ENCODE data around the gene QPCTL.

The QPCTL gene

GRCh38 chr19:45650722-45651121 lies 41.7 kb upstream of the QPCTL start:
- H3K4me3 ChIP-seq (ENCODE audit: low read depth, low read length, poor library complexity, severe bottlenecking) = no peak overlapping the region
- no peaks in the 10 kb centered on the region for H4K20me1 ChIP-seq (ENCODE audit: insufficient read depth, low read length)
- no peak for TF ChIP-seq EZH2 (IDR thresholded peaks at IDR 0.05; ENCODE audit: borderline replicate concordance, low read length)
- TF ChIP-seq, protein P1, sequence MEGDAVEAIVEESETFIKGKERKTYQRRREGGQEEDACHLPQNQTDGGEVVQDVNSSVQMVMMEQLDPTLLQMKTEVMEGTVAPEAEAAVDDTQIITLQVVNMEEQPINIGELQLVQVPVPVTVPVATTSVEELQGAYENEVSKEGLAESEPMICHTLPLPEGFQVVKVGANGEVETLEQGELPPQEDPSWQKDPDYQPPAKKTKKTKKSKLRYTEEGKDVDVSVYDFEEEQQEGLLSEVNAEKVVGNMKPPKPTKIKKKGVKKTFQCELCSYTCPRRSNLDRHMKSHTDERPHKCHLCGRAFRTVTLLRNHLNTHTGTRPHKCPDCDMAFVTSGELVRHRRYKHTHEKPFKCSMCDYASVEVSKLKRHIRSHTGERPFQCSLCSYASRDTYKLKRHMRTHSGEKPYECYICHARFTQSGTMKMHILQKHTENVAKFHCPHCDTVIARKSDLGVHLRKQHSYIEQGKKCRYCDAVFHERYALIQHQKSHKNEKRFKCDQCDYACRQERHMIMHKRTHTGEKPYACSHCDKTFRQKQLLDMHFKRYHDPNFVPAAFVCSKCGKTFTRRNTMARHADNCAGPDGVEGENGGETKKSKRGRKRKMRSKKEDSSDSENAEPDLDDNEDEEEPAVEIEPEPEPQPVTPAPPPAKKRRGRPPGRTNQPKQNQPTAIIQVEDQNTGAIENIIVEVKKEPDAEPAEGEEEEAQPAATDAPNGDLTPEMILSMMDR (IDR thresholded peaks at IDR 0.05; ENCODE audit: low read length) = no peak
- no peaks in the 10 kb centered on the region for H3K36me3 ChIP-seq (ENCODE audit: insufficient read depth, low read length)
- H3F3A ChIP-seq (ENCODE audit: insufficient read depth, low read length) = no peaks in the 10 kb centered on the region
- H3K4me2 ChIP-seq (ENCODE audit: low read length) = no peak overlapping the region
- H2AFZ ChIP-seq (ENCODE audit: low read length) = no peak overlapping the region
- no peaks in the 10 kb centered on the region for H3K79me2 ChIP-seq (ENCODE audit: insufficient read depth, low read length)
- H3K9me3 ChIP-seq (ENCODE audit: low read length) = no peaks in the 10 kb centered on the region
- no peak overlapping the region for H3K9ac ChIP-seq (ENCODE audit: low read length)
- peaks cover 6% of the 10 kb centered on the region for H3K4me1 ChIP-seq (ENCODE audit: insufficient read depth, low read length, severe bottlenecking)
- H3K27ac ChIP-seq (ENCODE audit: low read depth, low read length, poor library complexity, severe bottlenecking) = no peak overlapping the region
- H3K27me3 ChIP-seq (ENCODE audit: insufficient read depth, low read length) = no peaks in the 10 kb centered on the region
- no peaks in the 10 kb centered on the region for H3K9me2 ChIP-seq (ENCODE audit: low read depth, low read length)

GRCh38 chr19:45653634-45654033 lies 38.8 kb upstream of the QPCTL start:
- no peak overlapping the region for H3K4me3 ChIP-seq (ENCODE audit: low read depth, low read length, poor library complexity, severe bottlenecking)
- no peaks in the 10 kb centered on the region for H3F3A ChIP-seq (ENCODE audit: insufficient read depth, low read length)
- no peaks in the 10 kb centered on the region for H3K79me2 ChIP-seq (ENCODE audit: insufficient read depth, low read length)
- no peaks in the 10 kb centered on the region for H3K27me3 ChIP-seq (ENCODE audit: insufficient read depth, low read length)
- no peak overlapping the region for H3K27ac ChIP-seq (ENCODE audit: low read depth, low read length, poor library complexity, severe bottlenecking)
- no peaks in the 10 kb centered on the region for H3K9me2 ChIP-seq (ENCODE audit: low read depth, low read length)
- H3K36me3 ChIP-seq (ENCODE audit: insufficient read depth, low read length) = no peaks in the 10 kb centered on the region
- H3K4me2 ChIP-seq (ENCODE audit: low read length) = no peak overlapping the region
- no peak overlapping the region for H3K9ac ChIP-seq (ENCODE audit: low read length)
- no peaks in the 10 kb centered on the region for H3K9me3 ChIP-seq (ENCODE audit: low read length)
- no peaks in the 10 kb centered on the region for H3K4me1 ChIP-seq (ENCODE audit: insufficient read depth, low read length, severe bottlenecking)
- no peaks in the 10 kb centered on the region for H4K20me1 ChIP-seq (ENCODE audit: insufficient read depth, low read length)
- no peak overlapping the region for H2AFZ ChIP-seq (ENCODE audit: low read length)
- TF ChIP-seq, protein P1 (IDR thresholded peaks at IDR 0.05; ENCODE audit: low read length) = no peak
- TF ChIP-seq EZH2 (IDR thresholded peaks at IDR 0.05; ENCODE audit: borderline replicate concordance, low read length) = no peak

DNA sequence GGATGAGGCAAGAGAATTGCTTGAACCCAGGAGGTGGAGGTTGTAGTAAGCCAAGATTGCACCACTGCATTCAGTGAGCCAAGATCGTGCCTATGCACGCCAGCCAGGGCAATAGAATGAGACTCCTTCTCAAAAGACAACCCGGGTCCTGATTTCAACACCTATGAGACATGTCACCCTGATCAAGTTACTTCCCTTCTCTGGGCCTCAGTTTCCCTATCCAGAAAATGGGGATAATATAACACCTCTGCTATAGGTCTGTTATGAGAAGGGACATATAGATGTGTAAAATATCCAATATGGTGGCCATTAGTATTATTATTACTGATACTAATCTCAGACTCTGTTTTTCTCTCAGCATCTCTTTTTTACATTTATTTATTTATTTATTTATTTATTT lies 37.4 kb upstream of the QPCTL start:
- Histone ChIP-seq H3K9ac (ENCODE audit: low read length) (no peak overlapping the region), H3K9me2 (ENCODE audit: low read depth, low read length) (no peaks in the 10 kb centered on the region), H3K27me3 (ENCODE audit: insufficient read depth, low read length) (no peaks in the 10 kb centered on the region), H3K27ac (ENCODE audit: low read depth, low read length, poor library complexity, severe bottlenecking) (no peak overlapping the region), H3K4me1 (ENCODE audit: insufficient read depth, low read length, severe bottlenecking) (no peaks in the 10 kb centered on the region), H3K79me2 (ENCODE audit: insufficient read depth, low read length) (no peaks in the 10 kb centered on the region), H3K9me3 (ENCODE audit: low read length) (no peaks in the 10 kb centered on the region), H2AFZ (ENCODE audit: low read length) (no peak overlapping the region), H3K36me3 (ENCODE audit: insufficient read depth, low read length) (no peaks in the 10 kb centered on the region), H4K20me1 (ENCODE audit: insufficient read depth, low read length) (no peaks in the 10 kb centered on the region), H3K4me2 (ENCODE audit: low read length) (no peak overlapping the region), H3F3A (ENCODE audit: insufficient read depth, low read length) (no peaks in the 10 kb centered on the region), H3K4me3 (ENCODE audit: low read depth, low read length, poor library complexity, severe bottlenecking) (no peak overlapping the region)
- TF ChIP-seq, protein P1 (IDR thresholded peaks at IDR 0.05; ENCODE audit: low read length) = no peak
- TF ChIP-seq EZH2 (IDR thresholded peaks at IDR 0.05; ENCODE audit: borderline replicate concordance, low read length) = no peak
